Activated naive CD8-positive, alpha-beta T cell (primary cell): Measurements from ENCODE around the gene RGS16.

ENCODE experiments used
- H3K27ac Mint-ChIP-seq: one replicate; pipeline ENCODE4 v1.8.0; 2021; ENCODE audit warnings: mixed read lengths
- H3K27me3 Mint-ChIP-seq: one replicate; pipeline ENCODE4 v1.8.0; 2021; ENCODE audit warnings: mixed read lengths
- H3K36me3 Mint-ChIP-seq: one replicate; pipeline ENCODE4 v1.8.0; 2021; ENCODE audit warnings: mixed read lengths
- H3K4me1 Mint-ChIP-seq: one replicate; pipeline ENCODE4 v1.8.0; 2021; ENCODE audit warnings: low read depth, mixed read lengths
- H3K4me3 Mint-ChIP-seq: one replicate; pipeline ENCODE4 v1.8.0; 2021; ENCODE audit warnings: mild to moderate bottlenecking, mixed read lengths
- H3K9me3 Mint-ChIP-seq: one replicate; pipeline ENCODE4 v1.8.0; 2021; ENCODE audit warnings: low read depth, mixed read lengths

Gene RGS16

GRCh38 chr1:182588500-182589396 lies 15.4 kb downstream of the RGS16 start, which contains the start of gene RNASEL:
TSS of gene RNASEL (minus strand) at chr1:182589256. CDS start at chr1:182586806, 2,450 bp downstream.
- Mint-ChIP-seq H3K9me3 (no peaks in the 10 kb centered on the region), H3K4me1 (peaks cover 59% of the 10 kb centered on the region), H3K27ac (peak within 1 kb of the TSS; percentile 97), H3K36me3 (peaks cover 6% of the 10 kb centered on the region), H3K4me3 (peak within 1 kb of the TSS; percentile 98), H3K27me3 (no peaks in the 10 kb centered on the region)

- peak overlapping the region; percentile 97 for H3K27ac Mint-ChIP-seq
- peaks cover 10% of the 10 kb centered on the region for H3K36me3 Mint-ChIP-seq
- peaks cover 68% of the 10 kb centered on the region for H3K4me1 Mint-ChIP-seq
- H3K4me3 Mint-ChIP-seq, result peak overlapping the region; percentile 98
- no peaks in the 10 kb centered on the region for H3K9me3 Mint-ChIP-seq
- no peaks in the 10 kb centered on the region for H3K27me3 Mint-ChIP-seq
Measured at GRCh38 chr1:182587666-182588499, 16.3 kb downstream of the RGS16 start.

- Mint-ChIP-seq H3K4me1 (peaks cover 74% of the 10 kb centered on the region), H3K27me3 (no peaks in the 10 kb centered on the region), H3K9me3 (no peaks in the 10 kb centered on the region), H3K36me3 (peaks cover 11% of the 10 kb centered on the region), H3K27ac (no peak overlapping the region), H3K4me3 (no peak overlapping the region)
Measured at GRCh38 chr1:182587093-182587492, 17.1 kb downstream of the RGS16 start.

- peaks cover 13% of the 10 kb centered on the region for H3K36me3 Mint-ChIP-seq
- no peaks in the 10 kb centered on the region for H3K9me3 Mint-ChIP-seq
- no peaks in the 10 kb centered on the region for H3K27me3 Mint-ChIP-seq
- H3K4me1 Mint-ChIP-seq, result peaks cover 77% of the 10 kb centered on the region
- H3K27ac Mint-ChIP-seq, result no peak overlapping the region
- H3K4me3 Mint-ChIP-seq, result no peak overlapping the region
Measured at GRCh38 chr1:182586380-182586779, 17.8 kb downstream of the RGS16 start.

- Mint-ChIP-seq H3K4me3 (peak overlapping the region; percentile 64), H3K36me3 (peaks cover 25% of the 10 kb centered on the region), H3K4me1 (peaks cover 79% of the 10 kb centered on the region), H3K9me3 (no peaks in the 10 kb centered on the region), H3K27me3 (no peaks in the 10 kb centered on the region), H3K27ac (no peak overlapping the region)
Measured at GRCh38 chr1:182584746-182585145, 19.4 kb downstream of the RGS16 start.

- Mint-ChIP-seq H3K4me1 (peaks cover 56% of the 10 kb centered on the region), H3K9me3 (no peaks in the 10 kb centered on the region), H3K27me3 (no peaks in the 10 kb centered on the region), H3K4me3 (no peak overlapping the region), H3K36me3 (peaks cover 37% of the 10 kb centered on the region), H3K27ac (no peak overlapping the region)
Measured at GRCh38 chr1:182580736-182581135, 23.5 kb downstream of the RGS16 start.

- H3K27ac Mint-ChIP-seq, result no peak overlapping the region
- H3K9me3 Mint-ChIP-seq, result no peaks in the 10 kb centered on the region
- peaks cover 38% of the 10 kb centered on the region for H3K36me3 Mint-ChIP-seq
Measured at GRCh38 chr1:182575540-182576149, 28.5 kb downstream of the RGS16 start.

GRCh38 chr1:182574156-182574555 lies 30.0 kb downstream of the RGS16 start:
- H3K27me3 Mint-ChIP-seq, result no peaks in the 10 kb centered on the region
- H3K4me3 Mint-ChIP-seq, result no peak overlapping the region
- no peaks in the 10 kb centered on the region for H3K9me3 Mint-ChIP-seq
- peaks cover 28% of the 10 kb centered on the region for H3K36me3 Mint-ChIP-seq
- no peak overlapping the region for H3K27ac Mint-ChIP-seq
- H3K4me1 Mint-ChIP-seq, result peaks cover 9% of the 10 kb centered on the region

More at GRCh38 chr1:182575540-182576149, 28.5 kb downstream of the RGS16 start:
- H3K4me3 Mint-ChIP-seq, result no peak overlapping the region
- H3K4me1 Mint-ChIP-seq, result peaks cover 16% of the 10 kb centered on the region
- H3K27me3 Mint-ChIP-seq, result no peaks in the 10 kb centered on the region

GRCh38 chr1:182570611-182570970 lies 33.6 kb downstream of the RGS16 start:
- H3K4me3 Mint-ChIP-seq, result no peak overlapping the region
- peaks cover 14% of the 10 kb centered on the region for H3K36me3 Mint-ChIP-seq
- H3K27me3 Mint-ChIP-seq, result no peaks in the 10 kb centered on the region
- no peaks in the 10 kb centered on the region for H3K9me3 Mint-ChIP-seq
- H3K4me1 Mint-ChIP-seq, result no peaks in the 10 kb centered on the region
- H3K27ac Mint-ChIP-seq, result no peak overlapping the region

- H3K36me3 Mint-ChIP-seq, result peaks cover 13% of the 10 kb centered on the region
- H3K4me3 Mint-ChIP-seq, result no peak overlapping the region
- H3K9me3 Mint-ChIP-seq, result no peaks in the 10 kb centered on the region
- H3K27me3 Mint-ChIP-seq, result peaks cover 1% of the 10 kb centered on the region
- H3K4me1 Mint-ChIP-seq, result no peaks in the 10 kb centered on the region
- H3K27ac Mint-ChIP-seq, result no peak overlapping the region
Measured at GRCh38 chr1:182569939-182570610, 34.1 kb downstream of the RGS16 start.

GRCh38 chr1:182568647-182569284 lies 35.4 kb downstream of the RGS16 start:
- H3K4me1 Mint-ChIP-seq, result no peaks in the 10 kb centered on the region

GRCh38 chr1:182567629-182568028 lies 36.6 kb downstream of the RGS16 start:
- Mint-ChIP-seq H3K4me3 (no peak overlapping the region), H3K4me1 (no peaks in the 10 kb centered on the region), H3K27ac (no peak overlapping the region), H3K36me3 (peaks cover 4% of the 10 kb centered on the region), H3K27me3 (peaks cover 1% of the 10 kb centered on the region), H3K9me3 (no peaks in the 10 kb centered on the region)

More at GRCh38 chr1:182568647-182569284, 35.4 kb downstream of the RGS16 start:
- Mint-ChIP-seq H3K27me3 (peaks cover 1% of the 10 kb centered on the region), H3K9me3 (no peaks in the 10 kb centered on the region), H3K4me3 (no peak overlapping the region), H3K27ac (no peak overlapping the region), H3K36me3 (peaks cover 12% of the 10 kb centered on the region)

- peaks cover 1% of the 10 kb centered on the region for H3K27me3 Mint-ChIP-seq
- no peaks in the 10 kb centered on the region for H3K9me3 Mint-ChIP-seq
- no peak overlapping the region for H3K27ac Mint-ChIP-seq
- no peak overlapping the region for H3K4me3 Mint-ChIP-seq
- H3K4me1 Mint-ChIP-seq, result no peaks in the 10 kb centered on the region
- H3K36me3 Mint-ChIP-seq, result no peaks in the 10 kb centered on the region
Measured at GRCh38 chr1:182565537-182565936, 38.7 kb downstream of the RGS16 start.

GRCh38 chr1:182564406-182565004 lies 39.7 kb downstream of the RGS16 start:
- Mint-ChIP-seq H3K9me3 (no peaks in the 10 kb centered on the region), H3K27ac (no peak overlapping the region), H3K27me3 (peaks cover 1% of the 10 kb centered on the region), H3K36me3 (no peaks in the 10 kb centered on the region), H3K4me1 (no peaks in the 10 kb centered on the region), H3K4me3 (no peak overlapping the region)
